ENCODE measurements around the gene MPG. TPM values are rescaled to one million over a fixed set of nuclear protein-coding genes. Genes with fewer than 3 reads are reported as not detected.

The MPG gene
- total RNA-seq, 4 donors from 2014 or later = 49.1 to 107 (median 87.2) TPM

DNA sequence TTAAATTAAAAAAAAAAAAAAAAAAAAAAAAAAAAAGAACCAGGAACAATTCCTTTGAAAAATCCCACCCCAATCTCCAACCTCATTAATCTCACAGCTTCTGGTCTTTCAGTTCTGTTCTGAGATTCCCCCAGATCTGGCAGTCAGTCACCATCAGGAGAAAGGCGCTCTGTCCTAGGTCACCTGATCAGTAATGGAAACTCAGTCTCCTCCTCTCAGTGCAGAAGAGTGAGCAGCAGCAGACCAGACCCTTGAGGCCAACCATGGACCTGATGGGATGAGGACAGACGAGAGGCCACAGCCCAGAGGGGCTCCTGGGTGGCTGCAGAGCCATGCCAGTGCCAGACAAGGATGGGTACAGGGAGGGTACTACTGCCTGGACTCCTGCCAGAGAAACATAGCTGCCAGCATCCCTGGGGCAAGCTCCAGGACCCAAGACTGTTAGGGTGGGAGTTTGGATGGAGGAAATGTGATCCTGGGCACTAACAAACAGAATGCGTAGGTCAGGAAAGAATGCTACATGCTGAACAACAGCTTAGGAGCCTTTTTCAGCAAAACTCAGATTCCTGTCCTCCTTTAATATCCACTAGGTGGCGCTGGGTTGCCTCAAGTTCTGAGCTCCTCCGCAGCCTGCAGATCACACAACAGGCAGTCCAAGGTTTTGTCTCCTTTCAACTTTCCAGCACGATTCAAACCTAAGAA lies 28.7 kb downstream of the MPG start:
- TF ChIP-seq, protein P1, sequence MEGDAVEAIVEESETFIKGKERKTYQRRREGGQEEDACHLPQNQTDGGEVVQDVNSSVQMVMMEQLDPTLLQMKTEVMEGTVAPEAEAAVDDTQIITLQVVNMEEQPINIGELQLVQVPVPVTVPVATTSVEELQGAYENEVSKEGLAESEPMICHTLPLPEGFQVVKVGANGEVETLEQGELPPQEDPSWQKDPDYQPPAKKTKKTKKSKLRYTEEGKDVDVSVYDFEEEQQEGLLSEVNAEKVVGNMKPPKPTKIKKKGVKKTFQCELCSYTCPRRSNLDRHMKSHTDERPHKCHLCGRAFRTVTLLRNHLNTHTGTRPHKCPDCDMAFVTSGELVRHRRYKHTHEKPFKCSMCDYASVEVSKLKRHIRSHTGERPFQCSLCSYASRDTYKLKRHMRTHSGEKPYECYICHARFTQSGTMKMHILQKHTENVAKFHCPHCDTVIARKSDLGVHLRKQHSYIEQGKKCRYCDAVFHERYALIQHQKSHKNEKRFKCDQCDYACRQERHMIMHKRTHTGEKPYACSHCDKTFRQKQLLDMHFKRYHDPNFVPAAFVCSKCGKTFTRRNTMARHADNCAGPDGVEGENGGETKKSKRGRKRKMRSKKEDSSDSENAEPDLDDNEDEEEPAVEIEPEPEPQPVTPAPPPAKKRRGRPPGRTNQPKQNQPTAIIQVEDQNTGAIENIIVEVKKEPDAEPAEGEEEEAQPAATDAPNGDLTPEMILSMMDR (IDR thresholded peaks at IDR 0.05) = no peak
- ATAC-seq (ENCODE audit: low FRiP score) = no peak
- DNase-seq (ENCODE audit: low spot score) = no peak

GRCh38 chr16:112153-112840 lies 34.3 kb downstream of the MPG start:
- DNase-seq (ENCODE audit: low spot score) = no peak
- TF ChIP-seq, protein P1 (IDR thresholded peaks at IDR 0.05) = no peak
- no peak for ATAC-seq (ENCODE audit: low FRiP score)

GRCh38 chr16:114327-114726 lies 36.3 kb downstream of the MPG start:
- DNase-seq (ENCODE audit: low spot score) (no peak), ATAC-seq (ENCODE audit: low FRiP score) (no peak)
- TF ChIP-seq, protein P1 (IDR thresholded peaks at IDR 0.05) = no peak

- DNase-seq (ENCODE audit: low spot score) (no peak), ATAC-seq (ENCODE audit: low FRiP score) (no peak)
- TF ChIP-seq, protein P1 (IDR thresholded peaks at IDR 0.05) = no peak
Measured at GRCh38 chr16:116015-116414, 38.0 kb downstream of the MPG start.

DNA sequence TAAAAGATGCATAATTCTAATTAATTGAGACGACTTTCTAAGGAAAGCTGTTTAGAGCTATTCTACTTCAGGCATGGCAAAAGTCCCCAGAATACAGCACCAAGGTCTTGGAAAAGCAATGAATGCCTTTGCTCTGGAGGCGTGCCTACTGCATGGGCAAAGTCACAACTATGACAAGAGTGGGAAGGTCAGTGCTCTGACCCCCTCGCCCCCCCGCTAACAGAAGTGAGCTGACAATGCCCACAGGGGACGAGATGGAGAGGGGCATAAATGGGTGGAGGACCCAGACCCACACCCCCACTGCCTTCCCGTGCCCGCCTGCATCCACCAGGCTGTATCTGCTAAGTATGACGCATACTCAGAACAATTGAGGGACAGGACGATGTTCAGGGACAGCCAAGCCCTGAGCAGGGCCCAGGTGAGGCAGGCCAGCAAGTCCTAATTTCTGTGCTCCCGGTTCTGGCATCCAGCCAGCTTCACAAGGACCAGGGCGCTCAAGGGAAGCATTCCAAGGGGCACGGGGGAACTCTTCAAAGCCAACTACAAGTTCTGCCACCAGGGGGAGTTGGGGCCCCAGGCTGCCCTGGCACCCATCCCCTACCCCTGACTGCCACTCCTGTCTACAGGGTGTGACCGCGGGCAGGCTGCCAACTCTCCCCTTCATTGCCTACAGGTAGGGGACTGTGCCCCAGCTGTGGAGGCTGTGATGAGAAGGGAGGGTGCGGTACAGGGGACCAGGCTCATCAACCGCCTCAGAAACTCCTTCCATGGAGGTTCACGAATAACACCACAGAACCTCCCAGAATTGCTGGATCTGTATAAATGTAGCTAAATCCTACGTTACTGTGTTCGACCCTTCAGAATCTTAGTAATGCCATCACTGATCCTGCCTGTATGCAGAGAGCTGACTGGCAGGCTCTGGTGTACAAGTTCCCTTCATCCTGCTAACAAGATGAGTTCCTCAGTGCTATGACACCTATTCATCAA lies 39.6 kb downstream of the MPG start:
- TF ChIP-seq, protein P1 (IDR thresholded peaks at IDR 0.05) = peak in 1 of 3 donors; percentile 34
- no peak for ATAC-seq (ENCODE audit: low FRiP score)
- no peak for DNase-seq (ENCODE audit: low spot score)

DNA sequence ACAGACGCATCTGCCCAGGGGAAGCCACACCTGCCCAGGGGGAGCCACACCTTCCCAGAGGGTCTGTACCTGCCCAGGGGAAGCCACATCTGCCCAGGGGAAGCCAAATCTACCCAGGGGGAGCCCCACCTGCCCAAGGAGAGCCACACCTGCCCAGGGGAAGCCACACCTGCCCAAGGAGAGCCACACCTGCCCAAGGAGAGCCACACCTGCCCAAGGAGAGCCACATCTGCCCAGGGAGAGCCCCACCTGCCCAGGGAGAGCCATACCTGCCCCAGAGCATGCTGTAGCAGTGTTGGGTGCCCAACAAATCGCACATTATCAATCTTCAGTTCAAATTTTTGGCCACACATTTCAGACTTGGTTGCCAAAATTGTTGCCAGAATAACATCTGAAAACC lies 40.8 kb downstream of the MPG start:
- TF ChIP-seq, protein P1 (IDR thresholded peaks at IDR 0.05) = no peak
- ATAC-seq (ENCODE audit: low FRiP score) (no peak), DNase-seq (ENCODE audit: low spot score) (no peak)
